OCI-LY1 (cell line): ENCODE results near the gene MUC5AC.

Experiments used
- EZH2 ChIP-seq: fragments of 200-600 bp; sonication (generic), shearing (Covaris generic); IDR thresholded peaks from 2 replicates; pipeline ENCODE4 v1.8.0; 2017; ENCODE audit warnings: borderline replicate concordance, mixed run types, mild to moderate bottlenecking, antibody characterized with exemption, low read length, moderate library complexity, mixed read lengths
- TF ChIP-seq, protein P1 (sequence below): fragments of 200-600 bp; sonication (generic), shearing (Covaris generic); IDR thresholded peaks from 2 replicates; pipeline ENCODE4 v1.5.1; 2017; ENCODE audit warnings: mild to moderate bottlenecking, antibody characterized with exemption, low read length, moderate library complexity, mixed read lengths

GRCh38 chr11:1226986-1227550 is 69.3 kb downstream of the MUC5AC start:
- TF ChIP-seq, protein P1, sequence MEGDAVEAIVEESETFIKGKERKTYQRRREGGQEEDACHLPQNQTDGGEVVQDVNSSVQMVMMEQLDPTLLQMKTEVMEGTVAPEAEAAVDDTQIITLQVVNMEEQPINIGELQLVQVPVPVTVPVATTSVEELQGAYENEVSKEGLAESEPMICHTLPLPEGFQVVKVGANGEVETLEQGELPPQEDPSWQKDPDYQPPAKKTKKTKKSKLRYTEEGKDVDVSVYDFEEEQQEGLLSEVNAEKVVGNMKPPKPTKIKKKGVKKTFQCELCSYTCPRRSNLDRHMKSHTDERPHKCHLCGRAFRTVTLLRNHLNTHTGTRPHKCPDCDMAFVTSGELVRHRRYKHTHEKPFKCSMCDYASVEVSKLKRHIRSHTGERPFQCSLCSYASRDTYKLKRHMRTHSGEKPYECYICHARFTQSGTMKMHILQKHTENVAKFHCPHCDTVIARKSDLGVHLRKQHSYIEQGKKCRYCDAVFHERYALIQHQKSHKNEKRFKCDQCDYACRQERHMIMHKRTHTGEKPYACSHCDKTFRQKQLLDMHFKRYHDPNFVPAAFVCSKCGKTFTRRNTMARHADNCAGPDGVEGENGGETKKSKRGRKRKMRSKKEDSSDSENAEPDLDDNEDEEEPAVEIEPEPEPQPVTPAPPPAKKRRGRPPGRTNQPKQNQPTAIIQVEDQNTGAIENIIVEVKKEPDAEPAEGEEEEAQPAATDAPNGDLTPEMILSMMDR, result no peak
- TF ChIP-seq EZH2, result no peak
